Measurements from ENCODE around the gene DAGLA. TPM values are rescaled to one million over a fixed set of nuclear protein-coding genes. Genes with fewer than 3 reads are reported as not detected.

The DAGLA gene
- total and polyA plus RNA-seq, 2 donors (not counting 1 experiment from before 2014, with no cell fraction given): 0.06 TPM; not detected in 1

DNA sequence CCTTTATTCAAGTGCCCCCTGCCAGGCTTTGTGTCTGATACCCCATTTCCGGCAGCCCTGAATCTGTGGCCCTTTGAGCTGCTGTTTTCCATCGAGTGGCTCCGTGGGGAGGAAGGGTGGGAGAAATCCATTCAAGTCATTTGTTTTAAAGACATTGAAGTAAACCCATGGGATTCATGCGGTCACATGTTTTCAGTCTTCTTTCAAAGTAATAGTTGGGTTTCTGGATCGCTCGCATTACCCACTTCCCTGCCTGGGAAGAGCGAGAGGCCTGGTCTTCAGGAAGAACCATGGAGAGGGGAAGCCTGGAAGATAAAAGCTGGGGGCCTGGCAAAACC is 14.4 kb downstream of the DAGLA start:
- no peak overlapping the region for H3K4me3 ChIP-seq (ENCODE audit: control extremely low read depth in 1 of 5, extremely low read depth in 1 of 5, insufficient read depth in 1 of 5, low read depth in 2 of 5, low read length in 4 of 5)
- H2AFZ ChIP-seq (ENCODE audit: insufficient read depth, low read depth, low read length, poor library complexity, severe bottlenecking): no peak overlapping the region
- Mint-ChIP-seq H3K27me3 (peaks cover 6% of the 10 kb centered on the region), H3K9me3 (ENCODE audit: insufficient read depth) (no peaks in the 10 kb centered on the region), H3K4me1 (peaks cover 7% of the 10 kb centered on the region), H3K27ac (no peak overlapping the region), H3K4me3 (no peak overlapping the region)
- no peaks in the 10 kb centered on the region for H3K36me3 ChIP-seq (replicated peaks in 1 of 2; ENCODE audit: control extremely low read depth in 1 of 2, control insufficient read depth in 1 of 2, extremely low read depth in 1 of 2, insufficient read depth in 2 of 2, low read length in 1 of 2)
- no peaks in the 10 kb centered on the region for H3K27me3 ChIP-seq (replicated peaks in 1 of 4; ENCODE audit: control extremely low read depth in 1 of 4, control insufficient read depth in 3 of 4, insufficient read depth in 4 of 4, low read length in 3 of 4)
- ChIA-PET CTCF (interaction anchor here (1.7 kb wide), 1 partner anchor 216 kb away, joined by 3 read pairs; no protein-coding TSS in a partner anchor), POLR2A (no interaction called here)
- H3K4me2 ChIP-seq (replicated peaks; ENCODE audit: low read depth, low read length, poor library complexity, severe bottlenecking): no peak overlapping the region
- WGBS (ENCODE audit: insufficient coverage): 94% methylated on average over 7 of the region's 7 CpGs
- H3K79me2 ChIP-seq (ENCODE audit: control insufficient read depth, insufficient read depth, low read length): no peaks in the 10 kb centered on the region
- DNase-seq (no peak), ATAC-seq (ENCODE audit: low read depth) (no peak)
- no peaks in the 10 kb centered on the region for H3K9me3 ChIP-seq (ENCODE audit: control extremely low read depth in 1 of 3, control insufficient read depth in 2 of 3, insufficient read depth in 1 of 3, low read length in 2 of 3)
- H3K4me1 ChIP-seq (ENCODE audit: control insufficient read depth in 2 of 2, insufficient read depth in 2 of 2, low read length in 2 of 2): peaks cover 0 to 8% of the 10 kb centered on the region in 2 donors
- H3K27ac ChIP-seq (ENCODE audit: low read length in 2 of 2): no peak overlapping the region
- intact Hi-C loops (cut with micrococcal nuclease): no loop called here
- no peaks in the 10 kb centered on the region for H4K20me1 ChIP-seq (ENCODE audit: control insufficient read depth, insufficient read depth, low read length, poor library complexity, severe bottlenecking)
- H3K9ac ChIP-seq (ENCODE audit: low read length): no peak overlapping the region
- no peak for TF ChIP-seq EZH2 (IDR thresholded peaks at IDR 0.05; ENCODE audit: borderline replicate concordance, insufficient read depth, low read depth, low read length, poor library complexity, severe bottlenecking)
- TF ChIP-seq, protein P1, sequence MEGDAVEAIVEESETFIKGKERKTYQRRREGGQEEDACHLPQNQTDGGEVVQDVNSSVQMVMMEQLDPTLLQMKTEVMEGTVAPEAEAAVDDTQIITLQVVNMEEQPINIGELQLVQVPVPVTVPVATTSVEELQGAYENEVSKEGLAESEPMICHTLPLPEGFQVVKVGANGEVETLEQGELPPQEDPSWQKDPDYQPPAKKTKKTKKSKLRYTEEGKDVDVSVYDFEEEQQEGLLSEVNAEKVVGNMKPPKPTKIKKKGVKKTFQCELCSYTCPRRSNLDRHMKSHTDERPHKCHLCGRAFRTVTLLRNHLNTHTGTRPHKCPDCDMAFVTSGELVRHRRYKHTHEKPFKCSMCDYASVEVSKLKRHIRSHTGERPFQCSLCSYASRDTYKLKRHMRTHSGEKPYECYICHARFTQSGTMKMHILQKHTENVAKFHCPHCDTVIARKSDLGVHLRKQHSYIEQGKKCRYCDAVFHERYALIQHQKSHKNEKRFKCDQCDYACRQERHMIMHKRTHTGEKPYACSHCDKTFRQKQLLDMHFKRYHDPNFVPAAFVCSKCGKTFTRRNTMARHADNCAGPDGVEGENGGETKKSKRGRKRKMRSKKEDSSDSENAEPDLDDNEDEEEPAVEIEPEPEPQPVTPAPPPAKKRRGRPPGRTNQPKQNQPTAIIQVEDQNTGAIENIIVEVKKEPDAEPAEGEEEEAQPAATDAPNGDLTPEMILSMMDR (IDR thresholded peaks at IDR 0.05): no peak

DNA sequence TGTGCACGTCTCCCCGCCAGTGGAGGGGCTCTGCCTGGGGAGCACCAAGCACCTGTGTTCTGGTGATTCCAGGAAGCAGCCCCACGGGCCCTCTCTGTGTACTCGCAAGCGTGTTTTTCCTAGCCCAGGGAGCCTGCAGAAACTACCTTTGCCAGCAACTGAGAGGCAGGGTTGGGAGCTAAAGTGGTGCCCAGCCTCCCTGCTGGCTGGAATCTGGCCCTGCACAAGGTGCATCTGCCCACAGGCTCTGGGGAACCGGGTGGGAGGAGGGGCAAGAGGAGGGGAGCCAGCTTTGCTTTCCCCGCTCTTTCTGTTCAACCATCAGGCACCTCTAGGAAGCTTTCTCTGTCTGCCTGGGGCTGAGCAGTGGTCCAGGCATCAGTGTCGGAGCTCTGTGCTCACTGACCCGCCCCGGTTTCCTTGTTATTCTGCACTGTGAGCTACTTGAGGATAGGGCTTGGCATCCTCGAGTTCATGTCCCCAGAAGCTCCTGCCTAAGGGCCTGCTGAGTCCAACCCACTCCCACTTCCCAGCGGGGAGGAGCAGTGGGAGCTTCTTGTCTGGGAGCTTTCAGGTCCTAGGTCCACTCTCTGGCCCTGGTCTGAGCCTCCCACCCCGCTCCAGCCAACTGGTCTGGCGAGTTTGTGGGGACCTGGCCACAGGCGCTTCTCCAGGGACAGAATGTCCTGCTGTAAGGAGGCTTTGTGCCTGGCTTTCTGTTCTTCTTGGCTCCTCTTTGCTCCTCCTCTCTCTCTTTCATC is 14.9 kb downstream of the DAGLA start:
- ATAC-seq (ENCODE audit: low read depth) (no peak), DNase-seq (no peak)
- no peak overlapping the region for H3K27ac Mint-ChIP-seq
- 67% methylated on average over 15 of the region's 15 CpGs for WGBS (ENCODE audit: insufficient coverage)
- Histone ChIP-seq H3K9ac (ENCODE audit: low read length) (no peak overlapping the region), H3K27ac (ENCODE audit: low read length in 2 of 2) (no peak overlapping the region), H3K4me2 (replicated peaks; ENCODE audit: low read depth, low read length, poor library complexity, severe bottlenecking) (no peak overlapping the region), H3K27me3 (replicated peaks in 1 of 4; ENCODE audit: control extremely low read depth in 1 of 4, control insufficient read depth in 3 of 4, insufficient read depth in 4 of 4, low read length in 3 of 4) (no peaks in the 10 kb centered on the region), H3K4me1 (ENCODE audit: control insufficient read depth in 2 of 2, insufficient read depth in 2 of 2, low read length in 2 of 2) (peaks cover 0 to 8% of the 10 kb centered on the region in 2 donors), H3K4me3 (ENCODE audit: control extremely low read depth in 1 of 5, extremely low read depth in 1 of 5, insufficient read depth in 1 of 5, low read depth in 2 of 5, low read length in 4 of 5) (no peak overlapping the region), H4K20me1 (ENCODE audit: control insufficient read depth, insufficient read depth, low read length, poor library complexity, severe bottlenecking) (no peaks in the 10 kb centered on the region), H2AFZ (ENCODE audit: insufficient read depth, low read depth, low read length, poor library complexity, severe bottlenecking) (no peak overlapping the region), H3K79me2 (ENCODE audit: control insufficient read depth, insufficient read depth, low read length) (no peaks in the 10 kb centered on the region), H3K9me3 (ENCODE audit: control extremely low read depth in 1 of 3, control insufficient read depth in 2 of 3, insufficient read depth in 1 of 3, low read length in 2 of 3) (no peaks in the 10 kb centered on the region), H3K36me3 (replicated peaks in 1 of 2; ENCODE audit: control extremely low read depth in 1 of 2, control insufficient read depth in 1 of 2, extremely low read depth in 1 of 2, insufficient read depth in 2 of 2, low read length in 1 of 2) (no peaks in the 10 kb centered on the region)
- TF ChIP-seq, protein P1 (IDR thresholded peaks at IDR 0.05): no peak
- no peaks in the 10 kb centered on the region for H3K9me3 Mint-ChIP-seq (ENCODE audit: insufficient read depth)
- no peak overlapping the region for H3K4me3 Mint-ChIP-seq
- peaks cover 7% of the 10 kb centered on the region for H3K4me1 Mint-ChIP-seq
- POLR2A ChIA-PET: no interaction called here
- intact Hi-C loops (cut with micrococcal nuclease): no loop called here
- CTCF ChIA-PET: no interaction called here
- peaks cover 6% of the 10 kb centered on the region for H3K27me3 Mint-ChIP-seq
